Right atrium auricular region (tissue), 2 donors: ENCODE data around the gene FGF9. TPM values are rescaled to one million over a fixed set of nuclear protein-coding genes. Genes with fewer than 3 reads are reported as not detected.

Experiments
- DNase-seq: peaks from one replicate; pipeline ENCODE4 v3.0.0-alpha.2; 2019; ENCODE audit warnings: low spot score
- H3K27ac ChIP-seq, 2 donors: fragments of 200-600 bp; sonication (generic); 1 replicate in 1 of 2; 2 replicates in 1 of 2; pipeline ENCODE4 v1.5.1; 2016 to 2019
- H3K27me3 ChIP-seq, 2 donors: fragments of 200-600 bp; sonication (generic); one replicate each; pipeline versions ENCODE4 v1.5.1 to v1.6.0; 2017 to 2019
- H3K36me3 ChIP-seq: fragments of 200-600 bp; sonication (generic); one replicate; pipeline ENCODE4 v1.5.1; 2016
- H3K4me1 ChIP-seq, 2 donors: fragments of 200-600 bp; sonication (generic); one replicate each; pipeline versions ENCODE4 v1.5.1 to v1.6.0; 2017 to 2019
- H3K4me3 ChIP-seq, 2 donors: fragments of 200-600 bp; sonication (generic); 1 replicate in 1 of 2; 2 replicates in 1 of 2; pipeline ENCODE4 v1.5.1; 2017 to 2019; ENCODE audit warnings: mild to moderate bottlenecking in 1 of 2, moderate library complexity in 1 of 2
- H3K9me3 ChIP-seq, 2 donors: fragments of 200-600 bp; sonication (generic); one replicate each; pipeline ENCODE4 v1.5.1; 2019
- CTCF ChIP-seq, 2 donors: fragments of 200-600 bp; sonication (generic); IDR thresholded peaks; one replicate each; pipeline ENCODE4 v1.5.1; 2019; ENCODE audit warnings: antibody characterized with exemption in 2 of 2
- total RNA-seq, 2 donors: library from RNA; depleted of rRNA; stranded (reverse); fragments of >200 nt; gene quantifications; one replicate each; pipeline ENCODE4 v1.1.0, GENCODE V29; 2016

FGF9 gene
- total RNA-seq, 2 donors from 2014 or later = 3.2 to 5.9 TPM

GRCh38 chr13:21701460-21701859, 30.6 kb downstream of the FGF9 start:
- Histone ChIP-seq H3K4me3 (no peak overlapping the region), H3K9me3 (no peaks in the 10 kb centered on the region), H3K27ac (no peak overlapping the region), H3K4me1 (peaks cover 0 to 11% of the 10 kb centered on the region in 2 donors), H3K27me3 (no peaks in the 10 kb centered on the region), H3K36me3 (no peaks in the 10 kb centered on the region)
- no peak for DNase-seq
- TF ChIP-seq CTCF (IDR thresholded peaks at IDR 0.05) = no peak

DNA sequence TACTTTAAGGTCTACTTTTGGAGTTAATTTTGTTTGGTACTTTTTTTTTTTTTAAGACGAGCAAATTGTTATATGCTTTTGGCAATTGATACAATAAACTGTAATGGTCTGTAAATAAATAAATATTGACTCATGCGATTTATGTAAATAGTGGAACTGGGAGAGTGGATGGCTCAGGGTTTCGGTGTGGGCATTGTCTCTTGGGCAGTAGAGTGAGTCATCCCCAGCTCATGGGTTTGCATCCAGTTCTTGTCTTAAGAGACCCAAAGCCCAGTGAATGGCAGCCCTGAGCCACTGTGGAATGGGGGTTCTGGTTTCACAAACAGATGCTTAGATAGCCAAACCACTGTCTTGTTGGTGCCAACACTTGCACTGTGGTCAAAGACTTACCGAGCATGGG, 33.0 kb downstream of the FGF9 start:
- TF ChIP-seq CTCF (IDR thresholded peaks at IDR 0.05) = no peak
- Histone ChIP-seq H3K4me1 (peaks cover 0 to 4% of the 10 kb centered on the region in 2 donors), H3K4me3 (no peak overlapping the region), H3K27ac (no peak overlapping the region), H3K27me3 (no peaks in the 10 kb centered on the region), H3K36me3 (no peaks in the 10 kb centered on the region), H3K9me3 (no peaks in the 10 kb centered on the region)
- no peak for DNase-seq

GRCh38 chr13:21707586-21707985, 36.7 kb downstream of the FGF9 start:
- Histone ChIP-seq H3K36me3 (no peaks in the 10 kb centered on the region), H3K4me3 (no peak overlapping the region), H3K27ac (no peak overlapping the region), H3K27me3 (no peaks in the 10 kb centered on the region), H3K4me1 (no peaks in the 10 kb centered on the region), H3K9me3 (peaks cover 0 to 10% of the 10 kb centered on the region in 2 donors)
- no peak for TF ChIP-seq CTCF (IDR thresholded peaks at IDR 0.05)
- no peak for DNase-seq

DNA sequence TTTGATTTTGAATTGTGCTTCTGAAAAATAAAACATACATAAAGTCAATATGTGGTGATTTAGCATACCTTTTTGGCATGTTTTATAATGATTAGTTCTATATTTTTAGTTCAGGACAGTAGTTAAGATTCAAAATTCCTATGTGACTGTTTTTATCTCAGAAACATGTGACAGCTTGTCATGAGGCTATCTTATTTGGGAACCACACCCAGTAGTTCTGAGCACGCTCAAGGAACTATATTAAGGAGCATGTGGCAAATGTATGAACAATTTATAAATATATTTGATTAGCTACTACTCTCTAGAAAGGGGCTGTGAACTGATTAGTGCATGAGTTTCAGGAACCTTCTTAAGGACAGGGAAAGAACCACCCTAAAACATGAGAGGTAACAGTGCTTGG, 38.8 kb downstream of the FGF9 start:
- H3K4me3 ChIP-seq = no peak overlapping the region
- TF ChIP-seq CTCF (IDR thresholded peaks at IDR 0.05) = no peak
- no peaks in the 10 kb centered on the region for H3K4me1 ChIP-seq
- H3K36me3 ChIP-seq = no peaks in the 10 kb centered on the region
- H3K9me3 ChIP-seq = peaks cover 0 to 10% of the 10 kb centered on the region in 2 donors
- no peak for DNase-seq
- H3K27ac ChIP-seq = no peak overlapping the region
- H3K27me3 ChIP-seq = no peaks in the 10 kb centered on the region

DNA sequence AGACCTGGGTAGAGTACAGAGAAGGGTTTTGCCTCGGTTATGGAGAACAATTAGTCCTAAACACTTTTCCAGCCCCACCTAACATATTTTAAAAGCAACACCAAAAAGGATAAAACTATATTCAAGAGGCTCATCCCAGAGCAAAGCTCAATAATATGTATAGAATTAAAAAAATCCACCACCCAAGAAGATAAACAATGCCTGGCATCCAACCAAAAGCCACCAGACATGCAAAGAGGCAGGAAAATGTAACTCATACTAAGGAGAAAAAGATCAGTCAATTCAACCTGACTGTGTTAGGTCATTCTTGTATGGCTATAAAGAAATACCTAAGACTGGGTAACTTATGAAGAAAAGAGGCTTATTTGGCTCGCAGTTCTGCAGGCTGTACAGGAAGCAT, 39.3 kb downstream of the FGF9 start:
- no peaks in the 10 kb centered on the region for H3K27me3 ChIP-seq
- H3K27ac ChIP-seq = no peak overlapping the region
- no peak overlapping the region for H3K4me3 ChIP-seq
- no peak for TF ChIP-seq CTCF (IDR thresholded peaks at IDR 0.05)
- no peaks in the 10 kb centered on the region for H3K4me1 ChIP-seq
- peaks cover 0 to 10% of the 10 kb centered on the region in 2 donors for H3K9me3 ChIP-seq
- DNase-seq = no peak
- H3K36me3 ChIP-seq = no peaks in the 10 kb centered on the region

GRCh38 chr13:21717817-21718216, 46.9 kb downstream of the FGF9 start:
- no peaks in the 10 kb centered on the region for H3K27me3 ChIP-seq
- no peak for DNase-seq
- no peak overlapping the region for H3K27ac ChIP-seq
- H3K36me3 ChIP-seq = no peaks in the 10 kb centered on the region
- no peak overlapping the region for H3K4me3 ChIP-seq
- H3K4me1 ChIP-seq = no peaks in the 10 kb centered on the region
- no peak for TF ChIP-seq CTCF (IDR thresholded peaks at IDR 0.05)
- H3K9me3 ChIP-seq = no peaks in the 10 kb centered on the region
